Femur (tissue), 1 donor: Measurements from ENCODE around the gene SERPINB1.
"Not testable (repeated sequence)": the region's sequence is repeated elsewhere in the genome, so short reads cannot be mapped to it uniquely, and the experiment has no call there.

Experiments
- DNase-seq: peaks from one replicate; pipeline ENCODE4 v3.0.0-alpha.2; 2017

The SERPINB1 gene

DNA sequence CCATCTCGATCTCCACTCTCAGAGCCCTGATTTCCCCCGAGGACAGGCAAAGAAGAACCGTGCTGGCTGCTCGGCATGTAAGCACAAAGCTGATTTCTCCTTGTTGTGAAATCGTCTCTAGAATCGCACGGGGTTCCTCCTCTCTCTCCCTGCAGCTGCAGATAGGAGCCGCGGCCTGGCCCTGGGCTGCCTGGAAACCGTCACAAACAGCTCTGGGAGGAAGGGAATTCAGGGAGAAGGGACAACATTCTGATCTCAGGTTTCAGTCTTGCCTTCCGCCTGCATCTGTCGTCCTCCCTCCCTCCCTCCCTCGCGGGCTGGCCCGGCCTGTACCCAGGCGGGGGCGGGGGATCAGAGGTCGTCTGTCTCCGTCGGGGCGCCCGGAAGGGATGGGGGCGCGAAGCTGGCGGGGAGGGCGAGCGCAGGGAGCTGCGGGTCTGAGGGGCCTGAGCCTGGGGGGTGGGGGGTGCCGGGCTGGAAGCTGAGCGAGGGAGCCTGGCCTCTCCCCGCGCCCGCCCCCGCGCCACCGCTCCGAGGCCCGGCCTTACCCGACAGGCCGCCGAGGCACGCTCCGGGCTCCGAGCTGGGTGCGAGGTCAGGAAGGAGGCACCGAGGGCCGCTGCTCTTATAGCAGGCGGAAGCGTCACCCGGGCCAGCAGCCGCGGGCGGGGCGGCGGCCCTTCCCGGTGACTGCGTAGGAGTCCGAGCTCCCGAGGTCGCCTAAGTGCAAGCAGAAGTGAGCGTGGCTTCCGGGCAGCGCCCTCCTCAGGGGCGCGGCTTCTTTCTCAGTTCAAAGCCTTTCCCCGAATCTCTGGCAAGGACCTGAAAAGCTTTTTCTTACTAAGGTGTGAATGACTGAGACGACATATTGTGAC, at the start of gene SERPINB1:
Gene SERPINB1 (minus strand): TSS at position 600 of the 875 bp plus-strand sequence. CDS start 1,277 bp downstream, outside the sequence.
- DNase-seq: peak; percentile 91

GRCh38 chr6:2890976-2891767, 49.5 kb upstream of the SERPINB1 start:
- DNase-seq: no peak

- DNase-seq: no peak
These were observed 44.5 kb upstream of the SERPINB1 start for GRCh38 chr6:2885967-2886735.

DNA sequence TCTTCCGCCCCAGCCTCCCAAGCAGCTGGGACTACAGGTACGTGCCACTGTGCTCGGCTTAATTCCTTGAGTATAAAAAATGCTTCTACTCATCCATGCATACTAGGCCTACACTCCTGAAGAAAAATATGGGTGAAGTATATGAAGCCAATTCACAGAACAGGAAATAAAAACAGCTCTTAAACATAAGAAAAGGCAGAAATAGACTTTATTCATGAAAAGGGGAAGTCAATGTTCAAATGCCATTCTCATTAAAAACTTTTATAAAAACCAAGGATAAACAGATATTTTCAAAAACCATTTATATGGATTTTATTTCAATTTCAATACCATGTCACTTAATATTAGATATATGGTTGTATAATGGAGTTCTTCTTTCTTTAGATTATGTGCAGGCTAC, 43.1 kb upstream of the SERPINB1 start:
- no peak for DNase-seq

GRCh38 chr6:2883673-2884072, 42.0 kb upstream of the SERPINB1 start:
- DNase-seq: no peak

GRCh38 chr6:2881423-2881822, 39.8 kb upstream of the SERPINB1 start:
- no peak for DNase-seq

GRCh38 chr6:2880156-2880555, 38.5 kb upstream of the SERPINB1 start:
- not testable (repeated sequence) for DNase-seq

- no peak for DNase-seq
These were observed 36.3 kb upstream of the SERPINB1 start for GRCh38 chr6:2877960-2878359.

DNA sequence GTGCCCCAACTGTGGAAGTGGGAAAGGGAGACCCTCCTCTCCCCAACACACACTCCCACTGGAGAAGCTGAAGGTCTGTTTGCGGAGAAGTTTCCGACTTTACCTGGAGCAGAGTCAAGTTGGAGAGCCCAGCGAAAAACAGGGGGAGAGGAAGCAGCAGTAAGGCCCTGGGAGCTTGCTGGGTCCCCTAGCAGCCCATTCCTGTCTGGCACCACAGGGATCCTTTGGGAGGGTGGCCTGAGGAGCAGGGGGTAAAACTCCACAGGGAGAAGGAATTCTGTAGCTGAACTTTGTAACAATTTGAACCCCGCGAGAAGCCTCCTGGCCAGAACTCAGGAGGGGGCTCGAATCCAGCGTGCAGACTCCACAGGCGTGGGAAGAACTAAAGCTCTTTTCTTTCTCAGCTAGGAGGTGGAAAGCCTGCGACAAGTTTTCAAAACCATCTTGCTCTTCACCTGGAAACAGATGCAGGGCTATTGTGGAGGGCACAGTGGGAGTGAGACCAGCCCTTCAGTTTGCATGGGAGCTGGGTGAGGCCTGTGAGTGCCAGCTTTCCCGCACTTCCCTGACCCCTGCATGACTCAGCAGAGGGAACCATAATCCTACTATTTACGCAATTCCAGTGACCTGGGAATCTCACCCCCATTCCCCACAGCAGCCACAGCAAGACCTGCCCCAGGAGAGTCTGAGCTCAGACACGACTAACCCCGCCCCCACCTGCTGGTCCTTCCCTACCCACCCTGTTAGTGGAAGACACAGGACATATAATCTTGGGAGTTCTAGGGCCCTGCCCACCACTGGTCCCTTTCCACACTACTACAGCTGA, 35.6 kb upstream of the SERPINB1 start:
- peak; percentile 46 for DNase-seq

DNA sequence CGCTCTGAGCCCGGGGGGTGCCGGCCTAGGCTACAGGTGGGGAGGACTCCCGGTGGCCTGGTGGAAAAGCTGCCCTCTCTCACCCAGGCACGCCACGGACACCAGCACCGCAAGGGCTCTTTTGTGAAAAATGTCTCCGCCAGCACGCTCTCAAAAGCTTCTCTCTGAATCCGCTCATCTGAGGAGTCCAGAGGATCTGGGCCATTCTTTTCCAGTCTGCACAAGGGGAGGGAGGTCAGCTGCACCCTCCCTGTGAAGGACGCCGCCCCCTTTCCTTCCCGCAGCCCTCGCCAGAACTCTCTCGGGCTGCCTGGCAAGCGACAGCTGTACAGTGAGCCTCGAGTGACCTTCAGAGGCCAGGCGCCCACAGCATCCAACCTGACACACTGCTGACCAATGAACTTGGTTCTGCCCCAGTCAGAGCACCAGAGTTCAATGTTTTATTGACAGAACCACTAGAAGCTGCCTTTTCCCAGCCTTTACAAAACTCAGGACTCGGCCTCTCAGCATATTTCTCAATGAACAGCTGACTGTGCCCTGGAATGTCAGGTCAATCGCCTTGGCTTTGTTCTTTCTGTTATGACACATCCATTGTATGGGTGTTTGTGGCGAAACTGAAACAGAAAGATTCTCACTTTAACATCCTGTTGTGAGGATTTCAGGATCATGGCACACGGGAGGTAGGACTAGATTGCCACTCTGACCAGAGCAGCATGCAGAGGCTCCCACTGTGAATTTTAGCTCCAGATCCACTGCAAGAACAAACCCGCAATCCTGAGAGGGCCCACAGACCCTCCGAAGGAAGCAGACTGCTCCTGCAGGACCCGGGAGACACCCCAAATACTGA, 34.8 kb upstream of the SERPINB1 start:
- DNase-seq: peak; percentile 76

DNA sequence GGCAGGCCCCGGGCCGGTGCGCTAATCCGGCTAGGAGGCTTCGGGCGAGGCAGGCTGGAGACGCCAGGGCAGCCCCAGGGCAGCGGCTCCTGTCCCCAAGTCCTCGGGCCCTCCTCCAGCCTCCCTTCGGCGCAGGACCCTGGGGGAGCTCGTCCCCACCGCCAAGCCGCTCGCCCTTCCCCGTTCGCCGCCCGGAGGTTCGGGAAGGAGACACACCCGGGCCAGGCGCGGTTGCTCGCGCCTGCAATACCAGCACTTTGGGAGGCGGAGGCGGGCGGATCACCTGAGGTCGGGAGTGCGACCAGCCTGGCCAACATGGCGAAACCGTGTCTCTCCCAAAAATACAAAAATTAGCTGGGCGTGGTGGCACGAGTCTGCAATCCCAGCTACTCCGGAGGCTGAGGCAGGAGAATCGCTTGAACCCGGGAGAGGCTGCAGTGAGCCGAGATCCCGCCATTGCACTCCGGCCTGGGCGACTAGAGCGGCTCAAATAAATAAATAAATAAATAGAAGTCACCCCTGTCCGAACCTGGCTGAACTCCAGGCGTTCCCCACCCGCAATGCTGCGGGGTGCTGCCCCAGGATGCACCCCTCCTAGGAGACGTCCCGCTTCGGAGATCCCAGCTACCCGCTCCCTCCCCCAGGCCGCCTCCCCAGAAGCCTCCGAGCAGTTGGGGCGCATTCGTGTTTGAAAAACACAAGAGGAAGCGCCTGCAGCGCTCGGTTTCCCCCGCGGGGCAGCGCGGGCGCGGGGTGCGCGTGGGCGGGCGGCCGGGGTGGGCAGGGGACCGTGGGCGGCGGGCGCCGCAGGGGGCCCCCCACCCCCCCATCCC, 33.9 kb upstream of the SERPINB1 start:
- peak; percentile 52 for DNase-seq

GRCh38 chr6:2873643-2874042, 32.0 kb upstream of the SERPINB1 start:
- no peak for DNase-seq

GRCh38 chr6:2872423-2873358, 31.0 kb upstream of the SERPINB1 start:
- no peak for DNase-seq

DNA sequence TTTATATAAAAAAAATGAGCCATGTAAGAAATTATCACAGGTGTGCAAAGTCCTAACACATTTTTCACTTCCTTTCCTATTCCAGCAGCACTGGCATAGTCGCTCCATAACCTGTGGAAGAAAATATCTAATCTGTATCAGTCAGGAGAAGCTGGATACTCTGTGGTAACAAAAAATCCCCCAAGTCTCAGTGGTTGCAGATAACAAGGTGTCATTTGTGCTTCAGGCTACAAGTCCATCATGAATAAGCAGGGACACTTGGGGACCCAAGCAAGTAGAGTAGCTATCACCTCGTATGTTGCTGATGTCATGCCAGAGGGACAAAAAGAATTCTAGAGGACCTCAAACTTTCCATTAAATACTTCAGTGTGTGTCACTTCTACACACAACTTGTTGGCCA, 30.3 kb upstream of the SERPINB1 start:
- no peak for DNase-seq

- DNase-seq: no peak
These were observed 29.4 kb upstream of the SERPINB1 start for GRCh38 chr6:2871102-2871501.

DNA sequence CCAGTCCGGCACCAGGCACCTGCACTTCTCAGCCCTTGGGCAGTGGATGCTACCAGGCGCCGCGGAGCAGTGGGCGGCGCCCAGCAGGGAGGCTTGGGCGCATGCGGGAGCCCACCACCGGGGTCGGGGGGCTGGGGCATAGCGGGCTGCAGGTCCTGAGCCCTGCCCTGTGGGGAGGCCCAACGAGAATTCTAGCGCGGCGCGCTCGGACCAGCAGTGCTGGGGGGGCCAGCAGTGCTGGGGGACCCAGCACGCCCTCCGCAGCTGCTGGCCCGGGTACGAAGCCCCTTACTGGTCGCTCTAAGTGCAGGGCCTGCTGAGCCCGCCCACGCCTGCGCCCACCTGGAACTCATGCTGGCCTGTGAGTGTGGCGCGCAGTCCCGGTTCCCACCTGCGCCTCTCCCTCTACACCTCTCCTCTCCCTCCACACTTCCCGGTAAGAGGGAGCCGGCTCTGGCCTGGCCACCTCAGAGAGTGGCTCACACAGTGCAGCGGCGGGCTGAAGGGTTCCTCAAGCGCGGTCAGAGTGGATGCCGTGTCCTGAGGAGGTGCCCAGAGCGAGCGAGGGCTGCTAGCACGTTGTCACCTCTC, 28.5 kb upstream of the SERPINB1 start:
- no peak for DNase-seq

DNA sequence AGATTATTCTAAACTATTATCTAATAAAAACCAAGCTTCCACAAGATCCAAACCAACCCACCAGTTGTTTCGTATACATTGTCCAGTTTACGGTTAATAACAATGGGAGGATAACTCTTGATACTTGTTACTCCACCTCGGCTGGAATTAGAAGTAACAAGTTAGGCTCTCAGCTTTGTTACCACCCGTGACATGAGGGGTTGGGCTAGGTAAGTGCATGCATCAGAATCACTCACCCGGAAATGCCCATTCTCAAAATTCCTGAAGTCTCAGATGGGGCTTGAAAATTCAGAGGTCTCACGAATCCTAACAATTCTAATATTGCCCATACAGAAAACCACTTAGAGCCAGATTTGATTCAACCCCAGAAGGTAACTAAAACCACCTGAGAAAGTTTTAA, 27.0 kb upstream of the SERPINB1 start:
- DNase-seq: no peak

- DNase-seq: no peak
These were observed 24.6 kb upstream of the SERPINB1 start for GRCh38 chr6:2866171-2866846.
